ENCODE data around the gene DIPK1A. TPM values are rescaled to one million over a fixed set of nuclear protein-coding genes. Genes with fewer than 3 reads are reported as not detected.

DIPK1A gene
- total RNA-seq, 1 donor from 2014 or later: 8.4 TPM

DNA sequence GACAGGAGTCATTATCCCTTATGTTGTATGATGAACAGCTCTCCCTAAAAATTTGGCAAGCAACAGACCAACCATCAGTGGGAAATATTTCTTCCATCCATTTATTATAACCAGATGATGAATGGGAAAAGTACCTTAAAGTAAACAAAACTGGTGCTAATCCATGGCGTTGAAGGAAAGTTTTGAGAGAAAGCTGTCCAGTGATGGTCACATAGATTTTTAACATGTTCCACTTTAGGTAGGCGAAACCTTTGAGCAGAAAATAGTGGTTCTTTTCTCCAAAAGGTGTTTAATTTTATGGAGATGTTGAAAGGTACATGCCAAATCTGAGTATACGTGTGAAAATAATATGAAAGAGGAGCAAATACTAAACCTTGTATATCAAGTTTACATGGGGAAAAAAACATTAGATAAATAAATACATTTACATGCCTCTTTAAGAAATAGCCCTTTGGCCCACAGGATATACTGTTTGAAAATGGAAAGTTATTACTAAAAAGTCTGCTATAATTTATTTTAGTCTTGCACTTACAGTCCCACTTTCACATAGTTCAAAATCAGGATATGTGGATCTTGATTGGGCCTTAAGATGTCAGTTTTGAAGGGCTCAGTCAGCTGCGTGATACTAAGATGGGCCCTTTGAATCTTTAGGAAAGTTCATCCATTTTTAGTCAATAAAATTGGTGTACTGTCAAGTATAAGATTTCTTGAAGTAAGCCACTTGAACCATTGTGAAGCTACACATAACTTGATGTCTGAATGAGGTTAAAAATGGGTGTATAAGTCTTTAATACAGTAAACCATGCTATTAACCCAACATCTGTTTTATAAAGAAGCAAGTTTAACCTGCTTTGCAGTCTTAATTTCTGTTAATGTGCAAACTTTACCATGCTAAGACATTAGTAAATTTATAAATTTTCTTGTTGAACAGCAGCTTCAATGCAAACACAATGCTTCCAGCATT lies 118.9 kb downstream of the DIPK1A start:
- Histone ChIP-seq H3K27ac (ENCODE audit: low read depth, low read length) (no peak overlapping the region), H3K27me3 (ENCODE audit: insufficient read depth, low read length) (no peaks in the 10 kb centered on the region), H3K36me3 (ENCODE audit: insufficient read depth, low read length) (peaks cover 62% of the 10 kb centered on the region), H3K4me3 (ENCODE audit: insufficient read depth, low read depth, low read length) (no peak overlapping the region), H3K4me1 (ENCODE audit: insufficient read depth, low read length) (peaks cover 13% of the 10 kb centered on the region), H3K9ac (ENCODE audit: low read length) (no peak overlapping the region), H4K20me1 (ENCODE audit: insufficient read depth, low read length) (peaks cover 62% of the 10 kb centered on the region), H3K79me2 (ENCODE audit: insufficient read depth, low read length) (peaks cover 38% of the 10 kb centered on the region), H2AFZ (ENCODE audit: low read depth, low read length) (no peak overlapping the region), H3K4me2 (ENCODE audit: low read length) (no peak overlapping the region), H3K9me3 (ENCODE audit: insufficient read depth, low read depth, low read length) (no peaks in the 10 kb centered on the region)
- FAIRE-seq (no peak), DNase-seq (ENCODE audit: low read depth) (no peak)
- Mint-ChIP-seq H3K27me3 (ENCODE audit: low read depth, unreplicated experiment) (no peaks in the 10 kb centered on the region), H3K36me3 (ENCODE audit: low read depth, unreplicated experiment) (peaks cover 22% of the 10 kb centered on the region), H3K4me1 (ENCODE audit: low read depth, unreplicated experiment) (peaks cover 21% of the 10 kb centered on the region), H3K9me3 (ENCODE audit: unreplicated experiment) (no peaks in the 10 kb centered on the region), H3K27ac (ENCODE audit: unreplicated experiment) (no peak overlapping the region), H3K4me3 (ENCODE audit: unreplicated experiment) (no peak overlapping the region)
- TF ChIP-seq, protein P1, sequence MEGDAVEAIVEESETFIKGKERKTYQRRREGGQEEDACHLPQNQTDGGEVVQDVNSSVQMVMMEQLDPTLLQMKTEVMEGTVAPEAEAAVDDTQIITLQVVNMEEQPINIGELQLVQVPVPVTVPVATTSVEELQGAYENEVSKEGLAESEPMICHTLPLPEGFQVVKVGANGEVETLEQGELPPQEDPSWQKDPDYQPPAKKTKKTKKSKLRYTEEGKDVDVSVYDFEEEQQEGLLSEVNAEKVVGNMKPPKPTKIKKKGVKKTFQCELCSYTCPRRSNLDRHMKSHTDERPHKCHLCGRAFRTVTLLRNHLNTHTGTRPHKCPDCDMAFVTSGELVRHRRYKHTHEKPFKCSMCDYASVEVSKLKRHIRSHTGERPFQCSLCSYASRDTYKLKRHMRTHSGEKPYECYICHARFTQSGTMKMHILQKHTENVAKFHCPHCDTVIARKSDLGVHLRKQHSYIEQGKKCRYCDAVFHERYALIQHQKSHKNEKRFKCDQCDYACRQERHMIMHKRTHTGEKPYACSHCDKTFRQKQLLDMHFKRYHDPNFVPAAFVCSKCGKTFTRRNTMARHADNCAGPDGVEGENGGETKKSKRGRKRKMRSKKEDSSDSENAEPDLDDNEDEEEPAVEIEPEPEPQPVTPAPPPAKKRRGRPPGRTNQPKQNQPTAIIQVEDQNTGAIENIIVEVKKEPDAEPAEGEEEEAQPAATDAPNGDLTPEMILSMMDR (IDR thresholded peaks at IDR 0.05; ENCODE audit: insufficient read depth, low read depth, low read length): no peak
- TF ChIP-seq EZH2 (IDR thresholded peaks at IDR 0.05; ENCODE audit: insufficient read depth, low read length): no peak

DNA sequence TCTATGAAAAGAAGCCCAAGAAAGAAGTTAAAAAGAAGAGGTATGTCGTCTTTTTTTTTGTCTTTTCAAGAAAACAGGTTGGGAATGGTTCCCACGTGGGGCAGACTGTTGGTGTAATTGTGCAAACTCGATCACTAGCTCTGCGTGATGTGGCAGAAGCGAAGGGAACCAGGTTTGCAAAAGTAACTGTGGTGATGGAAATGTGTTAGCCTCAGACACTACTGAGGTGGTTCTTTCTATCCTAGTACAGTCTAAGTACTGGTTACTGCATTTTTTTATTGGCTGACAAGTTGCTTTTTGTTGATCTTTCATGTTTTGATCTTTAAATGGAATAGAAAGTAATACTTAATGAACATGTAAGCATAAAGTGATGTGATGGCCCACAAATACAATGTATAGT lies 120.7 kb downstream of the DIPK1A start:
- no peaks in the 10 kb centered on the region for H3K27me3 Mint-ChIP-seq (ENCODE audit: low read depth, unreplicated experiment)

More for the DNA sequence above, 120.7 kb downstream of the DIPK1A start:
- DNase-seq (ENCODE audit: low read depth) (no peak), FAIRE-seq (no peak)
- no peak overlapping the region for H3K27ac Mint-ChIP-seq (ENCODE audit: unreplicated experiment)
- H3K4me3 Mint-ChIP-seq (ENCODE audit: unreplicated experiment): no peak overlapping the region
- Histone ChIP-seq H3K27ac (ENCODE audit: low read depth, low read length) (no peak overlapping the region), H2AFZ (ENCODE audit: low read depth, low read length) (no peak overlapping the region), H3K4me2 (ENCODE audit: low read length) (no peak overlapping the region), H3K79me2 (ENCODE audit: insufficient read depth, low read length) (peaks cover 55% of the 10 kb centered on the region), H4K20me1 (ENCODE audit: insufficient read depth, low read length) (peaks cover 80% of the 10 kb centered on the region), H3K4me1 (ENCODE audit: insufficient read depth, low read length) (peaks cover 24% of the 10 kb centered on the region), H3K9me3 (ENCODE audit: insufficient read depth, low read depth, low read length) (no peaks in the 10 kb centered on the region), H3K9ac (ENCODE audit: low read length) (no peak overlapping the region), H3K36me3 (ENCODE audit: insufficient read depth, low read length) (peaks cover 80% of the 10 kb centered on the region), H3K4me3 (ENCODE audit: insufficient read depth, low read depth, low read length) (no peak overlapping the region), H3K27me3 (ENCODE audit: insufficient read depth, low read length) (no peaks in the 10 kb centered on the region)
- no peaks in the 10 kb centered on the region for H3K9me3 Mint-ChIP-seq (ENCODE audit: unreplicated experiment)
- TF ChIP-seq, protein P1 (IDR thresholded peaks at IDR 0.05; ENCODE audit: insufficient read depth, low read depth, low read length): no peak
- no peak for TF ChIP-seq EZH2 (IDR thresholded peaks at IDR 0.05; ENCODE audit: insufficient read depth, low read length)
- peaks cover 30% of the 10 kb centered on the region for H3K36me3 Mint-ChIP-seq (ENCODE audit: low read depth, unreplicated experiment)
- H3K4me1 Mint-ChIP-seq (ENCODE audit: low read depth, unreplicated experiment): peaks cover 31% of the 10 kb centered on the region
